Inflammatory macrophage treated with lipopolysaccharide for 4 hours (primary cell): Measurements from ENCODE around the gene NOS1AP.

Source experiments
- DNase-seq: peaks from one replicate; pipeline ENCODE4 v3.0.0-alpha.2; 2020

NOS1AP gene

DNA sequence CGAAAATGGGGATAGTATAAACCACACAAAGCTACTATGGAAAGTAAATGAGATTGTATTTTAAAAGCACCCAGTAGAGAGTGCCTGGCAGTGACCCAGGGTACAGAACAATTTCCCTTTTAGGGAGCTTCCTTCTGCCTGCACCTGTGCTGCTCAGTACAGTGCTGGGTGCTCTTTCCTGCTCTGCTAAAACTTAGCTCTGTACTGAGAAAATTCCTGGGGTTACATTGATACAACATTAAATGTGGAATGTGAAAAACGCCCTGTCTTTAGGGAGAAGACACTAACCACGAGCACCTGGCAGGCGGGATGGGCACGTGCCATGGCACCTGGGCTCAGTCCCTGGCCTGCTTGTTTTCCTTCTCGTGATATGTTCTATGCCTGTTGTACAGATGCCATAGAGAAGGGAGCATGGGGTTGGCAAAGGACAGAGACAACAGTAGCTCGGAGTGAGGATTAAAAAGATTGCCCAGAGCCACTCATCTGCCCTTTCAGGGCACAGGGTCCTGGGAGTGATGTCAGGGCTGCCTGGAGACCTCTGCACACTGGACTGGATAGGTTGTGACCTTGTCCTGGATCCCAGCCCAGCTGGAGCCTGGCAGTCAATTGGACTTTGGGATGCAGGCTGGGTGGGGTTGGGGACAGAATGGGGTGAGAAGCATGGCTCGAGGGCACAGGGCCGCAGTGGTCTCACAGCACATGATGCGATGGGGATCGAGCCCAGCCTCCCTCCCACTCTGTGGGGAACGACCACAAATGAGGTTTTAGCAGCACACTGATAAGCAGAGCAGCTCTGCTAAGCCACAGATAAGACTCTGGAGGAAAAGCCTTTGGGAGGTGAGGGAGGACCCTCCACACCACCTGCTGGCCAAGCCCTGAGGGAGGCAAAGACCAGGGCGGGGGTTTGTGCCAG, 302.9 kb downstream of the NOS1AP start:
- no peak for DNase-seq

DNA sequence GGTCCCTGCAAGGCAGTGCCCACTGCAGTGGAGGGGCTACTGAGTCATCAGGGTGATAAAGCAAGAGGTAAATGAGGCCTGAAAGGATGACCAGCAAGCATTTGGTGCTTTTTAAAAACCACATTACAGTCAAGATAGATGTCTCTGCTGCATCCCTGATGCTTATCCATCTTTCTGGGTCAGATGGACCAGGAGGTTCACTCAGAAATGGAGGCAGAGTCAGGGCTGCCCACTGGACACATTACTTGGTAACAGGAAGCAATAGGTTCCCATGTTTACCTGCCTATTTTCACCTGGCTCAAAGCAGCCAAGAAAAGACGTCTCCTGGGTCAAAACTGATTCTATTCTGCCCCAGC, 303.6 kb downstream of the NOS1AP start:
- DNase-seq: no peak

DNA sequence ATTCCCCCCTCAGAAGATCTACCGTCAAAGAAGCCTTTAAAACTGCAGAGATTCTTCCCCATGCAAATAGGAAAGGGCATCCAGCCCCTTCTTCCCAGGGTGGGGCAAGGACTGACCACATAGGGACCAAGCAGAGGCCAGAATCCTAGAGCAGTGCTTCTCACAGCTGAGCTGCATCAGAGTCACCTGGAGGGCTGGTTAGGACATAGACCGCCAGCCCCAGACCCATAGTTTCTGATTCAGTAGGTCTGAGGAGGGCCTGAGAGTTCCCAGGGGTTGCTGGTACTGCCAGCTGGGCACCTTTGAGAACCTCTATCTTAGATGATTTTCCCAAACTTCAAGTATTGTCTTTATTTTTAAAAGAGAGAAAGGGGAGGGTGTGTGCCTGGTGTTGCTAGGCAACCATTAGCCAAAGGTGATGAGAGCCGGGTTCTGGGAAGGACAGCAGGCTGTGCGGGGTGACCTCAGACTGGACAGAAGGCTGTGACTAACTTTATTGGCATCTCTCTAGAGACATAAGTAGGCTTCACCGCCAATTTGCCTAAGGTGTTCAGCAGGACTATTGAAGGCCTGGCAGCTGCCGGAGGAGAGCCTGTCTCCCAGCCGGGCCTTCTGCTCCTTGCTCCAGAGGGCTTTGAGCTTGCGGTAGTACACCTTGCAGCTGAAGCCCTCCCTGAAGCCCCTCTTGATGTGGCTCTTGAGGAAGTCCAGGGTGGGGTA, 304.2 kb downstream of the NOS1AP start:
- DNase-seq: no peak

DNA sequence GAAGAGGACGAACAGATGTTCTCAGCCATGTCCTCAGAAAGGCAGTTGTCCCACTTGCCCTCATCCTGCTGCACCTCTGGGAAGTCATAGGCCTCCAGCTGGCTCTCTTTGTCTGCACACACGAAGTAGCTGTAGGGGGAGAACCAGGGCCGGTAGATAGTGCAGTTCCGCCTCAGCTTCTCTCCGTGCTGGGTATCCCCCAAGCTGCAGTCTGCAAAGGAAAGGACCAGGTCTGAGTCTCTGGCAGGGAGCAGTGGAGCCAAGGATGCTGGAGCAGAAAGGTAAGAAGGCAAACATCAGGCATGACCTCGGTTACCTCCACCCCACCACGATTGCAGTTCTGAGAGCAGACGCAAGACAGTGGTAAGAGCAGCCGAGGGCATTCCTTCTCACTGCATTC, 304.9 kb downstream of the NOS1AP start:
- DNase-seq: no peak

DNA sequence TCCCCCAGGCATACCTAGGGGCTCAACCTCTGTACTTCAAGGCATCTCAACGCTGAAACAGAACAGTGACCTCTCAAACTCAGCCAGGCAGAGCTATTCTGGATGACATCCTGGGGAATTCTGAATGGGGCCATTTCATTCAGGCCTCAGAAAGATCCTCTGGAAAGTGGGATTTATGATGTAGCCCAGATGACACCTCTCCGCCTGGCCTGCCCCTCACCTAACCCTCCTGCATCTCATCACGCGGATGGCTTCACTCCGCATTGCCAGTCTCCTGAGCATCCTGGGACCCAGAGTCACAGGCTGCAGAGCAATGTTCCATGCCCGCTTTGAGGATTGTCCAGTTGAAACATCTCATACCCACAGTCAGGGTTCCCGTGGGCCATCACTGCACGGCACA, 306.0 kb downstream of the NOS1AP start:
- no peak for DNase-seq

DNA sequence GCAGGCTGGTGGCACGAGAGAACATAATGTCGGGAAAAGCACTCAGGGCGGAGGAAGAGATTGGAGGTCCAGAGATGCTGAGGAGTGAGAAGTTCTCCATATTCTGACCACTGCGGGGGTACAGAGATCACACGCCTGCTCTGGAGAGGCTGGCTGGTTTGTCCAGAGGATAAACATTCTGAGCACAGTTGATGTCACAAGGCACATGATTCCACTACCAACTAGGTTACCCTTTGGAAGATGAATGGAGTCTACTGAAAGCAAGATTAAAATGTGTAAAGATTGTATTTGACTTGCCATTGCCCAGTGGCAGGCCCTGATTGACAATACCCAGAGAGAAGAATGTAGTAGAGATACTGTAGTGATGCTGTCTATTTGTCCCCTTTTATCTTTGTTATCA, 307.2 kb downstream of the NOS1AP start, which contains the start of gene SPATA46:
Gene SPATA46 (minus strand): TSS at position 164 of the 400 bp plus-strand sequence. CDS start 64 bp downstream, at position 100.
- DNase-seq: no peak

DNA sequence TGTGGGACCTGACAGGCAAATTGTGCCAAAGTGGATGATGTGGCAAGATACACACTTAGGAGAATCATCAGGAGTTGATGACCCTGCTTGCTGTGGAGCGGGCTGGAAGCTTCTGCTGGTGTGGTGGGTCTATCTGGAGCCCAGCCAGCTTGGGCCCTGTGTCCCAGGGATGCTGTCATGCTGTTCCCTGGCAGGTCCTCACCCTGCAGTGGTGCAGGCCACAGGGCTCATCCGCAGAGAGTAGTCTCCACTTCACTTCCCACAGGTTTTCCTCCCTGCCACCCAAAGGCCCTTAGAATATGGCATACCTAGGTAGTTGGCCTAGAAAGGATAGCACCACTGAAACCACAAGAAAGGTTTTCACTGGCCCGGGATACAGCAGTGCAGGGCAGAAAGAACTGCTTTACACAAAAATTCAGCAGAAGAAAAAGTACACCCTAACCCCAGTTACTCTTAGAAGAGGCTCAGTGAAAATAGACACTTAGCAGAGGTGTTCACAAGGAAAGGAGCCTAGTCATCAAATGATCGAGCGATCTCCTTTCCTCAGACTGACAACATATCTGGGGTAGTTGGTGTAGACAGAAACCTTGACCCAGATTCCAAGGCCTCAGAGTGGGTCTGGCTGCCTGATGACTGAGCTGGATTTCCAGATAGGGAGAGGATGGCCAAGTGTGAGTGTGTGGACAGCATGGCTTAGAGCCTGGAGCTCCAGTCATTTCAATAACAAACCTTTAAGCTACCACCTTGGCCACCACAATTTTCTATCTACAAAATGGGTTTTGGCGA, 310.8 kb downstream of the NOS1AP start:
- no peak for DNase-seq

DNA sequence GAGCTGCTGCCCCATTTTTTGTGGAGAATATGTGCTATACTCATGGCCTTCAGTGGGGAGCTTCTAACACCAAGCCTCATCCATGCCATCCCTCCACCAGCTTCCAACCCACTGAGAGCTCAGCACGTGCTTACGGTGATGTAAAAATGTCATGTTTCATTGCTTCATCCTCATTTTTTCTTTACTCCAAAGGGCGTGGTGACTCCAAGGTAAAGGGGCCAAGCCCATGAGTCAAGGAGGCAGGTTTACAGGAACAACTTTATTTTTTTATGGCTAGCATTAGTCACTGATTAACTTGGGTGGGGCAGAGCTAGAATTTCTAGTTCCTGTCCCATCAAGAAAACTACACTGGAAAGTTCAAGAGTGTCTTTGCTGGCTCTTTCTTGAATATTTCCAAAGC, 311.9 kb downstream of the NOS1AP start, which contains the start of gene C1orf226:
Gene C1orf226 (plus strand): TSS at position 346 of the 400 bp plus-strand sequence. CDS start 174 bp downstream, outside the sequence.
- no peak for DNase-seq

DNA sequence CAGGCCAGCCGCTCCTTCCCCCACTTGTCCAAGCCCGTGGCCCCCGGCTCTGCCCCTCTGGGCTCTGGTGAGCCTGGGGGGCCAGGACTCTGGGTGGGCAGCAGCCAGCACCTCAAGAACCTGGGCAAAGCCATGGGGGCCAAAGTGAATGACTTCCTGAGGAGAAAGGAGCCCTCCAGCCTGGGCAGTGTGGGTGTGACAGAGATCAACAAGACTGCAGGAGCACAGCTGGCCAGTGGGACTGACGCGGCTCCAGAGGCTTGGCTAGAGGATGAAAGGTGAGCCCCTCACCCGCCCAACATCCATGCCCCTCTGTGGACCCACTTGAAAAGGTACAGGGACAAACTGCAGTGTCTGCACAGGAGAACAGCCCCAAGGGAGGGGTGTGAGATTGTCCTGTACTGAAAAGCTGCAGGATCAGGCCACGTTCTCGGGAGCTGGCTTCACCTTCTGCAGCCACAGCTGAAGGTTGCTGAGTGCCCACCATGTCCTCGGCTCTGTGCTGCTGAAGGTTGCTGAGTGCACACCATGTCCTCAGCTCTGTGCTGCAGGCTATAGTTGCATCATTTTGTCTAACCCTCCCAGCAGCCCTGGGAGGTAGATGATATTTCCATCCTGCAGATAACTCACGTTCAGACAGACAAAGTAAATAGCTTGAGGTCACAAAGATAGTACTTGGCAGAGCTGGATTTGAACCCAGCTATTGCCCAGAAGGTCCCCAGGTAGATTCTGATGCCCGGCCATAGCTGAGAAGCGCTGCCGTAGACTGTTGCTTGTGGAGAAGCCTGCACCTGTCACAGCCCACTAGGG, 312.7 kb downstream of the NOS1AP start:
- DNase-seq: no peak

DNA sequence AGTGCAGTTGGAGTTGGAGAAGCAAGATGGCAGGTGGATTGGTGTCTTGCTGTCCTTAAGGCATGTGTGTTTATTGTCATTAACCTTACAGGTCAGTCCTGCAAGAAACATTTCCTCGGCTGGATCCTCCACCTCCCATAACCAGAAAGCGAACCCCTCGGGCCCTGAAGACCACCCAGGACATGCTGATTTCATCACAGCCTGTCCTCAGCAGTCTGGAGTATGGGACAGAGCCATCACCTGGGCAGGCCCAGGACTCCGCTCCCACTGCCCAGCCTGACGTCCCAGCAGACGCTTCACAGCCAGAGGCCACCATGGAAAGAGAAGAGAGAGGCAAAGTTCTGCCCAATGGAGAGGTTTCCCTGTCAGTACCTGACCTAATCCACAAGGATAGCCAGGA, 313.6 kb downstream of the NOS1AP start:
- DNase-seq: no peak

DNA sequence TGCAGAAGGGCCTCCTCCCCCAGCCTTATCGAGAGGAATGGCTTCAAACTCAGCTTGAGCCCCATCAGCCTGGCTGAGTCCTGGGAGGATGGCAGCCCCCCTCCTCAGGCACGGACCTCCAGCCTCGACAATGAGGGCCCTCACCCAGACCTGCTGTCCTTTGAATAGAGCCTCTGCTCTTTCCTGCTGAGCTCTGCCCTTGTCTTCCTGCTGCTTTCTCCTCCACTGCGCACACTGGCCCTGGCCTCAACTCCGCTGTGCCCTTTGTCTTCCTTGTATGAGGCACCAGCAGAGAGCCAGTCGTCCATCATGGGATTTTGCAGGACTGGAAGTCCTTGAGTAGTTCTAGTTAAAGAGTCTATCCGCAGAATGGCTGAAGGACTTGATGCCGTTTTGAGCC, 314.0 kb downstream of the NOS1AP start:
- no peak for DNase-seq

DNA sequence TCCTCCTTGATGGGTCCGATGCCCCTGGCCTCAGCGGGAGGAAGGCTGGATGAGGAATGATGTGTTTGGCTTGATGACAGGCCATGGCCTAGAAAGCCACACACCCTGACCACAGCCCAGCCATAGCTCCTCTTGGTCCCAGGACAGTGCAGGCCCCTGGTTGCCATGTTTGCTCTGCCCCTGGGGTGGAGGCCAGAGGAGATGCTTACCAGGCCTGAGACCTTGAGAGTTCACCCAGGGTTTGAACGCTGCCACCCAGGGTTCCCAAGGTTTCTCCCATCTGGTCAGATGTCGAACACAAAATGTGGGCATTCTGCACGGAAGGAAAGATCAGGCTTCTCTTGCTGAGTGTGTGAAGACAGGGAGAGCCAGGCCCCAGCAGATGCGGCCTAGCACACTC, 314.6 kb downstream of the NOS1AP start:
- DNase-seq: no peak

DNA sequence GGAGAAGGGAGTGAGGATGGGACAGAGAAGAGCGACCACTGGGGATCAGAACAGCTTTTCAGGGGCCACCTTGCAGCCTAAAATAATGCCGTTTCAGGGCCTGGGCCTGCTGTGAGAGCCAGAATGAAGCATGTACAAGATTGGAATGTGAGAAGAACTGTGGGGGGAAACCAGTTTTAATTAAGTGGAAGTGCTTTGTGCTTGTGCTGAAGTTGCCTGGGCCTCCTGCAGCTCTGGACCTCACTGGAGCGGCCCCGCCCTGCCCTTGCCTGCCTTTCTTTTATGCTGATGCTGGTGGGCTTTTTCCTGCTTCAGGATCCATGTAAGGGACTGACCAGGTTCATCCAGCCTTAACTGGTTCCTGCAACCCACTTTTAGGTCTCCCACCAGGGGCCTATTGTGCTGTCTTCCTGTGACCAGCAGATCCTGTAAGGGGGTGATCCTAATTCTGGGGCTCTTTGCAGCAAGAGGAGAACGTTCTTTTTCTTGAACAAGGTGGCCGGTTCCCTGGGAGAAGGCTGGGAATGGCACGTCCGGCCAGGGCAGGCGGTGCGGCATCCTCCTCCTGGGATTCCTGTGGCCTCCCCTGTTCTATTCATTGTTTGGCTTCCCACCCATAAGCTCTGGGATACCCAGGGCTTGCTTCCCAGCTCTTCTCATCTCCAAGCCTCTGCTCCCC, 315.2 kb downstream of the NOS1AP start:
- DNase-seq: no peak

DNA sequence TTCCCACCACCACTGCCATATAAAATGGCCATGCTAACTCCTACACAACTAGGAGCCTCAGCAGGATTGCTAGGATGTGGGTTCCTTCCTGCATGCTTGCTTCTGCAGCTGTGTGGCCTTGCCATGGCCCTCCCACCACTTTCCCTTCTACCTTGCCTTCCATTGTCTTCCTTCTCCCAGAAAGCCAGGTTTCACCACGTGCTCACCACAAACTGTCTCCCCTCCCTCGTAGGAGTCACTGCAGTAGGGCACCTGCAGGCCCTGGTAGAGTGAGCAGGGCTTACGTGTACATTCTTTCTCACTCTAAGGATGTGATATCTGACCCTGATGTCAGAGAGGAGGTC, 315.8 kb downstream of the NOS1AP start:
- DNase-seq: no peak

DNA sequence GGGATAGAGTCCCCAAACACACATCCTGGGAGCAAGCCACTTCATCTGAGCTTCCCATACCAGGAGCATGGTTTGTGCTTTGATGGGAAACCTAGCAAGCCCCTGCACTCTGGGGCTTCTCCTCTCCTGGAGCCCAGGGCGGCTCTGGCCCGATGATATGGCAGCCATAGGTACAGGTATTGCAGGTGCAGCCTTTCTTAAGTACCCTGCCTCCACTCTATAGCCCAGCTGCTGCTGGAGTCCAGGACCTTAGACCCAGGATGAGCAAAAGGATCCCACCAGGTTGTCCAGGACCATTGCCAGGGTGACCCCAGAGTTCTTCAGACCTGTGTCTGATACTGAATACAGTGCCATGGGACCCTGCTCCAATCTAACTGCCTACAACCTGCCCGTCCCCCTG, 316.2 kb downstream of the NOS1AP start:
- no peak for DNase-seq

DNA sequence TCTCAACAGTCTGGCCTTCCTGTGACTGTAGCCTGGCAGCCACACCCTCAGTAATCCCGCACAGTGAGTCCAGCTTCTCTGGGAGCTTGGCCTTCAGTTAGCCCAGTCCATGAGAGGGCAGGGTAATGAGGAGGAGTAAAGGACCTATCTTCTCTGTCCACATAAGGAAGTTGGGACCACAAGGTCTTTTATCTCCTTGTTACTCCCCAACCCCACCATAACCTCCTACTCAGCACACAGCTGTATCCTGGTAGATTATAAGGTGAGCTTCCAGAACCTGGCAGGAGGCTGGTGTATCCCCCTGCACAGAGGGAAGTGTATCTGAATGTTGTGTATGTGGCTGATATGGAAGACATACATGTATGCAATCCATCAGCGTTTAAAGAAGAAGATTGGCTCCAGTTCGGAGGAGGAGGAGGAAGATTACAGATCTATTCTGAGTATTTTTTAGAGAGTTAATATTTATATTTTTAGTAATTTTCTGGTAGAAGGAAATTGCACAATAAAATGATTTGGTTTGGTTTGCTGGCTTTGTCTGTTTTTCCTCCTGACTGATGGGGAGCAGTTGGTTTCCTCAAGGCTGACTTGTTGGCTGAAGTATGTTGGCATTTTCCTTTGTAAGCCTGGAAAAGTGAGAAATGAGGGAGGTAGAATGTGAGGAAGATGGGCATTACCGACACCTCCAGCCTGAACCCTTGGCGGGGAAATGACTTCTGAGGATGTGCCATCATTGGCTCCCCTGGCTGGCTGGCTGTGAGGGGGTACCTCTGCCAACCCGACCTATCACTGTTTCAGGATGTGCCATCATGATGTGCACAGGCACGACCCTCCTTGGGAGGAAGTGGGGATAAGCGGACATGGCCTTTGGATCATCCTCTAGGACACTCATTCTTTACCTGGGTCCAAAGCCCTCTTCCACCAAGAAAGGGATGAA, 317.1 kb downstream of the NOS1AP start:
- DNase-seq: no peak

DNA sequence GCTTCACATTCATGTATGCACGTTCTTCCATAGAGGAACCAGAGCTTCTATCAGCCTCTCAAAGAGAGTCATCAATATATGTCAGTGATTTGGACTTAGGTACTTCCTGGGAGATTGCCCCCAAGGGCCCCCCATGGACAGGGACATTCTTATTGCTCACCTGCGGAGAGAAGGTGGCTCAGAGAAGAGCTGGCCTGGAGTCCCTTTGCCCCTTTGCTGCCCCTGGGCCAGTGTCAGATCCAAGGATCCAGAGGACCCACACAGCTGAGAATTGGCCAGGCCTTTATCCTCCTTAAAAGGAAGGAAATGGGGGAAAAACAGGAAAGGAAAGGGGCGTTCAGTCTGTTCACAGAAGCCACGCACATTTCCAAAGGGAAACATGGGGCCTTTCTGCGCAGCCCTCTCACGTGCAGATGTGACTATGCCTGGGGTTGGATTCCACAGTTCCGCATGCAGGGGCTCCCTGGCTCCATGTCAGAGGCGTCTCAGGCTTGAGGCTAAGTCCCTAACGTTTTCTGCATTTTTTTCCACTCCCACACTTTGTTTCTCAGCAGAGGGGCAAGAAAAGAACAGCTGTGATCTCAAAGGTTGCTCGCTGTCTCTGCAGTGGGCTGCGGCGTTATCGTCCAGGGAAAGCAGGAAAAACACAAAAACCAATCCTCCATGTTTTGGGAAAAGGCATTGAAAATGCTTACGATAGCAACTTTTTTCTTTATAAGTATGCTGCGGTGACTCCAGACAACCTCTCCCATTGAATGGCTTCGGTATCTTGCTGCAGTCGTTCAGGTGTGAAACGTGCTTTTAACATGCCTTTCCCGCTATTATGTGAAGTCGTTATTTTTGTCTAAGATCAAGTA, 318.0 kb downstream of the NOS1AP start:
- no peak for DNase-seq

DNA sequence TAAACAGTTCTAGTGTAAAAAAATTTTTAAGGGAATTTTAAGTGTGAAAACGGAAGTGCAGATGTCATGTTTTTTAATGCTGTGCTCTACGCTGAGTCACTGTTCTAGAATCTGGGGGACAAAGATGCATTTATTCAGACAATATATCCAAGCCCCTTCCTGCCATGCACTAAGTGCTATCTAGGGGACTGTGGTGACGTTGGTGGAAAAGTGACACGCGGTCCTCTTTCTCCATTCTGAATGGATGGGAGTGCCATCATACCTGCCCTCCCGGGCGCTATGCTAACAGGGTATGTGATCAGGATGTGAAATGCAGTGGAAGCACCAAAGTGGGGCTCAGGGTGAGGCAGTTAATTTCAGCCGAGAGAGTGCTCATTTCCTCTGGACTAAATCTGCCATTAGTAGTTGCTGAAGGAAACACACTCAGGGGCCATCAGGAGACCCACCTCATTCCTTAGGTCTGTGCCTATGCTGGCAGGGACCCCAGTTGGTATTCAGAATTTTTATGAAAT, 318.6 kb downstream of the NOS1AP start:
- DNase-seq: no peak

DNA sequence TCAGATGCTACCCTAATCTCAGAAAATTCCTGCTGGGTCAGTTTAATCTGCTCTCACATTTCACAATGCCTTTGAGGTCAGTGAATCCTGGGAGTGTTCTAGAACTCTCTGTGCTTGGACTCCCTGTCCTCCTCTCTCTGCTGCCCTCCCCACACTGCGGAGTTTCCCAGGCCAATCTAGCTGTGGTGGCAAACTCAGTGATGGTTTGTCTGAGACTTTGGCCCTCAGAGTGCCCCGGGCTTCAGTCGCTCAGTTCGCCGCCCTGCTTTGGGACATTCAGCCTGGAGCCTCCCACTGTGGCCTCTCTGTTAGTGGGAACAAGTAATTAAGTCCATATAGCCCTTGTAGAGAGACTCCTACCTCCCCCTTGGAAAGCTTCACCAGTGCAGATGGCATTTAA, 319.1 kb downstream of the NOS1AP start:
- DNase-seq: no peak
